CD14-positive monocyte (primary cell): ENCODE measurements around the gene TARP.

Experiments used
- DNase-seq, 3 donors: peaks; one replicate each; pipeline ENCODE4 v3.0.0-alpha.2; 2011 to 2022
- H2AFZ ChIP-seq: 2 replicates; pipeline ENCODE4 v1.6.0; 2012; ENCODE audit warnings: mild to moderate bottlenecking, low read depth, low read length, inconsistent platforms; ENCODE audit not compliant: insufficient read depth, poor library complexity, severe bottlenecking
- H3K27ac ChIP-seq, 2 donors: 1 replicate in 1 of 2; 2 replicates in 1 of 2; pipeline ENCODE4 v1.5.1; 2012 to 2013; ENCODE audit warnings: low read length in 2 of 2, control low read depth in 1 of 2, inconsistent platforms in 1 of 2, low read depth in 1 of 2, mild to moderate bottlenecking in 1 of 2
- H3K27me3 ChIP-seq, 2 donors: one replicate each; pipeline versions ENCODE4 v1.6.0 to v1.6.1; 2011 to 2013; ENCODE audit warnings: low read length in 2 of 2; ENCODE audit not compliant: control insufficient read depth in 2 of 2, insufficient read depth in 2 of 2
- H3K36me3 ChIP-seq, 2 donors: replicated peaks in 1 of 2; 1 replicate in 1 of 2; 2 replicates in 1 of 2; pipeline versions ENCODE4 v1.5.1 to v1.6.1; 2012 to 2013; ENCODE audit warnings: low read length in 2 of 2, control low read depth in 1 of 2, inconsistent platforms in 1 of 2, mild to moderate bottlenecking in 1 of 2; ENCODE audit not compliant: insufficient read depth in 2 of 2, control insufficient read depth in 1 of 2
- H3K4me1 ChIP-seq, 2 donors: 1 replicate in 1 of 2; 2 replicates in 1 of 2; pipeline versions ENCODE4 v1.5.1 to v1.6.1; 2012 to 2013; ENCODE audit warnings: low read length in 2 of 2, control low read depth in 1 of 2, inconsistent platforms in 1 of 2, mild to moderate bottlenecking in 1 of 2, moderate library complexity in 1 of 2; ENCODE audit not compliant: insufficient read depth in 2 of 2, control insufficient read depth in 1 of 2
- H3K4me2 ChIP-seq: replicated peaks from 2 replicates; pipeline ENCODE3; 2012; ENCODE audit warnings: low read length, moderate library complexity, mild to moderate bottlenecking; ENCODE audit not compliant: poor library complexity, severe bottlenecking; ENCODE audit errors: extremely low read depth
- H3K4me3 ChIP-seq, 3 experiments: fragments of 200-600 bp in 1 of 3; sonication (generic) in 1 of 3; replicated peaks in 1 of 3; 1 replicate in 2 of 3; 2 replicates in 1 of 3; pipeline ENCODE4 v1.5.1; 2011 to 2013; ENCODE audit warnings: low read length in 3 of 3, mild to moderate bottlenecking in 3 of 3, control low read depth in 2 of 3, low read depth in 2 of 3, inconsistent platforms in 1 of 3, moderate library complexity in 1 of 3
- H3K79me2 ChIP-seq: 2 replicates; pipeline ENCODE4 v1.6.0; 2012; ENCODE audit warnings: mild to moderate bottlenecking, control low read depth, inconsistent platforms, low read length, moderate library complexity; ENCODE audit not compliant: insufficient read depth
- H3K9ac ChIP-seq: 2 replicates; pipeline ENCODE4 v1.6.0; 2017; ENCODE audit warnings: low read length, mild to moderate bottlenecking; ENCODE audit not compliant: insufficient read depth, poor library complexity, severe bottlenecking
- H3K9me3 ChIP-seq, 2 donors: replicated peaks in 1 of 2; 1 replicate in 1 of 2; 2 replicates in 1 of 2; pipeline versions ENCODE4 v1.5.1 to v1.6.1; 2012 to 2013; ENCODE audit warnings: low read length in 2 of 2, control low read depth in 1 of 2; ENCODE audit not compliant: control insufficient read depth in 1 of 2, insufficient read depth in 1 of 2
- H4K20me1 ChIP-seq: 2 replicates; pipeline ENCODE4 v1.6.0; 2012; ENCODE audit warnings: mild to moderate bottlenecking, low read length, control low read depth, moderate library complexity; ENCODE audit not compliant: insufficient read depth
- H3K27ac Mint-ChIP-seq, 7 donors: one replicate each; pipeline ENCODE4 v1.8.0; 2020; ENCODE audit warnings: mild to moderate bottlenecking in 7 of 7, mixed read lengths in 7 of 7, moderate library complexity in 6 of 7, inconsistent platforms in 2 of 7
- H3K27me3 Mint-ChIP-seq, 3 donors: one replicate each; pipeline ENCODE4 v1.8.0; 2021 to 2022; ENCODE audit warnings: low read depth in 3 of 3, mild to moderate bottlenecking in 3 of 3, mixed read lengths in 3 of 3, moderate library complexity in 3 of 3, inconsistent platforms in 1 of 3
- H3K36me3 Mint-ChIP-seq, 2 donors: one replicate each; pipeline ENCODE4 v1.8.0; 2020; ENCODE audit warnings: mixed read lengths in 2 of 2, inconsistent platforms in 1 of 2, mild to moderate bottlenecking in 1 of 2
- H3K4me1 Mint-ChIP-seq: one replicate; pipeline ENCODE4 v1.8.0; 2020; ENCODE audit warnings: mild to moderate bottlenecking, mixed read lengths
- H3K4me3 Mint-ChIP-seq, 2 donors: one replicate each; pipeline ENCODE4 v1.8.0; 2020; ENCODE audit warnings: mild to moderate bottlenecking in 2 of 2, mixed read lengths in 2 of 2, moderate library complexity in 1 of 2
- H3K9me3 Mint-ChIP-seq, 7 donors: one replicate each; pipeline ENCODE4 v1.8.0; 2020 to 2022; ENCODE audit warnings: mixed read lengths in 7 of 7, mild to moderate bottlenecking in 6 of 7, moderate library complexity in 6 of 7, inconsistent platforms in 2 of 7
- WGBS: methylation state at CpG from one replicate; pipeline ENCODE4 v1.1.5; 2013; ENCODE audit warnings: missing lambda C conversion rate; ENCODE audit not compliant: insufficient coverage; 5-methylcytosine and 5-hydroxymethylcytosine counted together
- intact Hi-C, 2 donors: fragments of 100-400 bp; cut with micrococcal nuclease; formaldehyde crosslinking; loops; one replicate each; pipeline versions ENCODE4 v1.15.0 to v1.15.1; 2023
- TF ChIP-seq, protein P1 (sequence below): fragments of 200-600 bp; IDR thresholded peaks from one replicate; pipeline ENCODE4 v1.8.0; 2022; ENCODE audit warnings: antibody characterized with exemption, mild to moderate bottlenecking

Gene TARP

DNA sequence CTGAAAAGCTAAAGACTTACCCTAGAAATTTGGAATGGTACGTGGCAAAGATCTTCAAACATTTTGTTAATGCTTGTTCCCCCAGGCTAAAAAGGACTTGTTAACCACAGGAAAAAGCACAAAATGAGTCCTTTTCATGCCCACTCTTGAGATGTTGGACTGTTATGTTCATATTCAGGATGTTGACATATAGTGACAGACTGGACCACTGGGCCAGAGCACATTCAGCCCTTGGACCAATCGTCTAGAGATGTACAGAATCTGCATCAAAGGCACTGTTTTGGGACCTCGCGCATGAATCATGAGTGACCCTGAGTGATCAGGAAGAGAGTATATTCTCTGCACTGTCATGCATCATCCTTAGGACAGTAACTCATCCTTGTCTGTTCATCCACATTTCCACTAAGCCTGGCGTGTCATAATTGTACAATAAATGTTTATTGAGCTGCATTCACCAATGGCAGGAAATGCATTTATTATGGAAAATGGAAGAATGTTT, 25.3 kb downstream of the TARP start:
- TF ChIP-seq, protein P1, sequence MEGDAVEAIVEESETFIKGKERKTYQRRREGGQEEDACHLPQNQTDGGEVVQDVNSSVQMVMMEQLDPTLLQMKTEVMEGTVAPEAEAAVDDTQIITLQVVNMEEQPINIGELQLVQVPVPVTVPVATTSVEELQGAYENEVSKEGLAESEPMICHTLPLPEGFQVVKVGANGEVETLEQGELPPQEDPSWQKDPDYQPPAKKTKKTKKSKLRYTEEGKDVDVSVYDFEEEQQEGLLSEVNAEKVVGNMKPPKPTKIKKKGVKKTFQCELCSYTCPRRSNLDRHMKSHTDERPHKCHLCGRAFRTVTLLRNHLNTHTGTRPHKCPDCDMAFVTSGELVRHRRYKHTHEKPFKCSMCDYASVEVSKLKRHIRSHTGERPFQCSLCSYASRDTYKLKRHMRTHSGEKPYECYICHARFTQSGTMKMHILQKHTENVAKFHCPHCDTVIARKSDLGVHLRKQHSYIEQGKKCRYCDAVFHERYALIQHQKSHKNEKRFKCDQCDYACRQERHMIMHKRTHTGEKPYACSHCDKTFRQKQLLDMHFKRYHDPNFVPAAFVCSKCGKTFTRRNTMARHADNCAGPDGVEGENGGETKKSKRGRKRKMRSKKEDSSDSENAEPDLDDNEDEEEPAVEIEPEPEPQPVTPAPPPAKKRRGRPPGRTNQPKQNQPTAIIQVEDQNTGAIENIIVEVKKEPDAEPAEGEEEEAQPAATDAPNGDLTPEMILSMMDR: no peak
- intact Hi-C loops: no loop called here
- Mint-ChIP-seq H3K27ac (no peak overlapping the region), H3K4me3 (no peak overlapping the region), H3K36me3 (peaks cover 5 to 7% of the 10 kb centered on the region in 2 donors), H3K9me3 (no peaks in the 10 kb centered on the region), H3K4me1 (peaks cover 13% of the 10 kb centered on the region), H3K27me3 (no peaks in the 10 kb centered on the region)
- Histone ChIP-seq H2AFZ (no peak overlapping the region), H3K79me2 (peaks cover 16% of the 10 kb centered on the region), H3K27me3 (no peaks in the 10 kb centered on the region), H3K27ac (no peak overlapping the region), H3K9ac (no peak overlapping the region), H3K9me3 (no peaks in the 10 kb centered on the region), H3K4me1 (peaks cover 3% of the 10 kb centered on the region in 2 donors), H3K36me3 (peaks cover 0 to 4% of the 10 kb centered on the region in 2 donors), H4K20me1 (no peaks in the 10 kb centered on the region), H3K4me3 (no peak overlapping the region), H3K4me2 (no peak overlapping the region)
- DNase-seq: no peak
- 100% methylated on average over 2 of the region's 5 CpGs for WGBS

DNA sequence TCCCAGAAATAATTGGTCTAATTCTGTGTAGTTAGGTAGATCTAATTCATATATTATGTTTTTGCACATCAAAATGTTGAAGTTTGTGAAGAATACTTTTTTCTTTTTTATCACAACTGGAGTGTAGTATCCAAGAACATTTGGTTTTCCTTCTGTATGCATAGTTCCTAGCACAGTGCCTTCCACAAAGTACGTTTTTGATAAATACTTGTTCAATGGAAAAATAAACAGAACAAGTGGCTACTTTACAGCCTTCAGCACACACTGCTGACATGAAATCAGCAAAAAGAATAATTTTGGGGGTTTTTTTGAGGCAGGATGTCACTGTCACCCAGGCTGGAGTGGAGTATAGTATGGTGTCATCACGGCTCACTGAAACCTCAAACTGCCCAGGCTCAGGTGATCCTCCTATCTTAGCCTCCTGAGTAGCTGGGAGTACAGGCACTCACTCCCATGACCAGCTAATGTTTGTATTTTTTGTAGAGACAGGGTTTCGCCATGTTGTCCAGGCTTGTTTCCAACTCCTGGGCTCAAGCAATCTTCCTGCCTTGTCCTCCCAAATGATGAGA, 27.9 kb downstream of the TARP start:
- peaks cover 0 to 4% of the 10 kb centered on the region in 2 donors for H3K36me3 ChIP-seq
- Mint-ChIP-seq H3K9me3 (no peaks in the 10 kb centered on the region), H3K27me3 (no peaks in the 10 kb centered on the region), H3K4me1 (peaks cover 16% of the 10 kb centered on the region), H3K27ac (no peak overlapping the region), H3K36me3 (peaks cover 6 to 7% of the 10 kb centered on the region in 2 donors), H3K4me3 (no peak overlapping the region)
- no peaks in the 10 kb centered on the region for H4K20me1 ChIP-seq
- no peak overlapping the region for H3K9ac ChIP-seq
- H3K27me3 ChIP-seq: no peaks in the 10 kb centered on the region
- no peak for DNase-seq
- H3K79me2 ChIP-seq: peaks cover 4% of the 10 kb centered on the region
- no peaks in the 10 kb centered on the region for H3K9me3 ChIP-seq
- H3K27ac ChIP-seq: no peak overlapping the region
- intact Hi-C loops: no loop called here
- TF ChIP-seq, protein P1: no peak
- WGBS: no CpG with 5 or more reads among the region's 3 CpGs
- H3K4me3 ChIP-seq: no peak overlapping the region
- no peak overlapping the region for H2AFZ ChIP-seq
- peaks cover 3 to 6% of the 10 kb centered on the region in 2 donors for H3K4me1 ChIP-seq
- H3K4me2 ChIP-seq: no peak overlapping the region
